HT1080 (cell line): ENCODE measurements around the gene PSMC6. TPM values are rescaled to one million over a fixed set of nuclear protein-coding genes. Genes with fewer than 3 reads are reported as not detected.
"Not testable (repeated sequence)": the region's sequence is repeated elsewhere in the genome, so short reads cannot be mapped to it uniquely, and the experiment has no call there.

Experiments
- DNase-seq: peaks from one replicate; pipeline ENCODE4 v3.0.0-alpha.2; 2015; ENCODE audit warnings: low read depth
- total RNA-seq: library from RNA; depleted of rRNA; stranded (reverse); fragments of >200 nt; shearing (Covaris generic); gene quantifications from 2 replicates; pipeline ENCODE4 v1.2.3, GENCODE V29; 2014

The PSMC6 gene
- total RNA-seq, 1 experiment from 2014 or later, result 153 TPM

DNA sequence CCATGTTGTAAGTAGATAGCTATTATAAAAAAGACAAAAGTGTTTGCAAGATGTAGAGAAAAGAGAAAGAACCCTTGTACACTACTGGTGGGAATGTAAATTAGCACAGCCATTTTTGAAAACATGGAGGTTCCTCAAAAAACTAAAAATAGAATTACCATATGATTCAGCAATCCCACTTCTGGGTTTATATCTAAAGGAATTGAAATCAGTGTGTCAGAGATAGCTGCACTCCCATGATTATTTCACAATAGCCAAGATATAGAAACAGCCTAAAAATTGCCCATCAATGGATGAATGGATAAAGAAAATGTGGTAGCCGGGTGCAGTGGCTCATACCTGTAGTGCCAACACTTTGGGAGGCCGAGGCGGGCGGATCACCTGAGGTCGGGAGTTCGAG lies 9.2 kb downstream of the PSMC6 start:
- no peak for DNase-seq

DNA sequence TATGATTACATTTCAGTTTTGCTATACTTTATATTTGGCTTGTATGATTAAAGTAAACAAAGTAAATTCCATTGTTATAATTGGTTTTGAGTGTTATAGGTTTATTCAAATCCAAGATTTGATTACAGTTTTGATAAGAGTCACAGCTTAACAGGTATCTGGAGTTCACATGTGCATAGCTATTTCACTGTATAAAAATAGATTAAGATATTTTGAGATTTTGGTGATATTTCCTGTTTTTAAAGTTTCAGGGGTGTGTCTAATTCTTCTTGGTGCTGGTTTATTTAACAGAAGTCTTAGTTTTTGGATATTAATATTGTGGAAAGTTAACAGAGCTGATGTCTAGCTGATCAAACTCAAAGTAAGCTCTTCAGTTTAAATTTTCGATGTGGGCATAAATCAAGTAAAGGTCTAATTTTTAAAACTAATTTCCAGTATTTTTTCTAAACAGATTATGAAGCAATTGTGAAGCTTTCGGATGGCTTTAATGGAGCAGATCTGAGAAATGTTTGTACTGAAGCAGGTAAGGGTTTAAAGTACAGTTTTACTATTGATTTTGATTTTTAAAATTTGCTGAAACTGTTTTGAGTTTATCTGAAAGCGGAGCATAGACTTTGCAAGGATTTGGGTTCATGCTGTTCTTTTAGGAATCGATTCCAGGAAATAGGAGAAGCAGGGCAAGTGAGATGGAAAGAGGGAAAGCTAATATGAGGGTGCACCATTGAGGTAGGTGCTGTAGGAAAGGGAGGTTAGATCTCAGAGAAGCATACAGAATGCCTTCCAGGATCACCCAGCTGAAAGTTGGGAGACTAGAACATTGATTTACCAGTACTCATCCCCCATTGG lies 16.7 kb downstream of the PSMC6 start:
- no peak for DNase-seq

DNA sequence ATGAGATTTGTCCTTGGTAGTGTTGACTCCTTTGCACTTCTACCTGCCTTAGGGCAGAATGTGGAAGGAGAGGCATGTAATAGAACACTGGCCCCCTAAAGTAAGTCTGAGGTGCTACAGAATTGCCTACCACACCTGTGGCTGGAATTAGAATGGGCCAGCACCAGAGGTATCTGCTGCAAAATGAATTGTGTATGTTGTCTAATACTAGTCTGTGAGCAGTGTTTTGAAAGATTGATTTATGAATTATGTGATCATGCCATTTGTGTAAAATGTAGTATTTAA lies 17.3 kb downstream of the PSMC6 start:
- DNase-seq, result no peak

DNA sequence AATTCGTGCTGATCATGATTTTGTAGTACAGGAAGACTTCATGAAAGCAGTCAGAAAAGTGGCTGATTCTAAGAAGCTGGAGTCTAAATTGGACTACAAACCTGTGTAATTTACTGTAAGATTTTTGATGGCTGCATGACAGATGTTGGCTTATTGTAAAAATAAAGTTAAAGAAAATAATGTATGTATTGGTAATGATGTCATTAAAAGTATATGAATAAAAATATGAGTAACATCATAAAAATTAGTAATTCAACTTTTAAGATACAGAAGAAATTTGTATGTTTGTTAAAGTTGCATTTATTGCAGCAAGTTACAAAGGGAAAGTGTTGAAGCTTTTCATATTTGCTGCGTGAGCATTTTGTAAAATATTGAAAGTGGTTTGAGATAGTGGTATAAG lies 20.5 kb downstream of the PSMC6 start:
- DNase-seq, result not testable (repeated sequence)

DNA sequence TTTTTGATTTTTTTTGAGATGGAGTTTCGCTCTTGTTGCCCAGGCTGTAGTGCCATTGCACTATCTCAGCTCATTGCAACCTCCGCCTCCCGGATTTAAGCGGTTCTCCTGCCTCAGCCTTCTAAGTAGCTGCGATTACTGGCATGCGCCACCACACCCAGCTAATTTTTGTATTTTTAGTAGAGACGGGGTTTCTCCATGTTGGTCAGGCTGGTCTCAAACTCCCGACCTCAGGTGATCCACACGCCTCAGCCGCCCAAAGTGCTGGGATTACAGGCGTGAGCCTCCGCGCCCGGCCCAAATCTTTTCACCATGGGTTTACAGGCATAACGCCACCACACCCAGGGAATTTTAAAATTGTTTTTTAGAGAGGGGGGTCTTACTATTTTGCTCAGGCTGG lies 22.0 kb downstream of the PSMC6 start:
- not testable (repeated sequence) for DNase-seq

DNA sequence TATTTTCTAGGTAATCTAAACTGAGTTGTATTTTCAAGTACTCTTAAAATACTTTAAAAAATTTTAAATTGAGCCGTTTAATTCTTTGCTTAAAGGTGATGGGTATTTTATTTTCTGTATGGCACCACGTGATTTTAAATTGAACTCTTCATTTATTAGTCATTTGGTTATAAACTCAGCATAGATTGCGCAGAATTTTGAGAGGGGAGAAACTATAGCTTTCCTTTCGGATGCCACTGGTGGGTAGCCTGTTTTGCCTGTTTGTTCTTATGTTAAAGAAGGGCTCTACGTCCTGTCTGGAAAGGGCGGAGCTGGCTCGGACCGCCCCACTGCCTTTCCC lies 22.6 kb downstream of the PSMC6 start:
- no peak for DNase-seq

DNA sequence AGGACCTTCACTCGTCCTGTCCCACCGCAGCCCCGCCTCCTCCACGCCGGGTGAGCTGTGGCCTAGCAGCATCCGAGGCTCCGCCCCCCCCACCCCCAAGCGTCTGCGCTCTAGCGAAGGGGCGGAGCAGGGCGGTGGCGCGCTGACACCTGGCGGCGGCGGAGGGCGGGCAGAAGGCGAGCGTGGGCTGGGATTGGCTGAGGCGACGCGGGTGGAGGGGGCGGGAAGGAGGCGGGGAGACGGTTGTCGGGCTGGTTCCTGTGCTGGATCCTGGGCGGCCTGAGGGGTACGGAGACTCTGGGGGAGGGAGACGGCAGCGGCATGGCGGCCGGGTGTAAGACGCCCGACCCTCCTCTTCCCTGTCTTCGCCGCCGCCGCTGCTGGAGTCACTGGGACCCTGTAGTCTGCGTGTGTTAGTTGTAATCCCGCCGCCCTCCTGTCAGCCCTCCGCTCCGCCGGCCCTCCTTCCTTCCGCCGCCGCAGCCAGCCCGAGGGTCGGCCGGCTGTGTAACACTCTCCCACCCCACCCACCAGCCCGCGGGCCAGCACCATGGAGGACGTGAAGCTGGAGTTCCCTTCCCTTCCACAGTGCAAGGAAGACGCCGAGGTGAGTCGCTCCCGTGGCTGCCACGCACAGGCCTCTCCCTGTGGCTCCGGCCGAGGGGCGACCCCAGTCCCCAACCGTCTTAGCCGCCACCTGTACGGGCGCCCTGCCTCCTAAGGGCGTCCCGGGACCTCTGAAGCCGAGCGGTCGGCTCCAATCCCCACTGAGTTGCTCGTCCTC lies 23.1 kb downstream of the PSMC6 start, which contains the start of gene STYX:
STYX (plus strand) TSS at position 242 of the 784 bp plus-strand sequence; CDS start at position 551, 309 bp downstream.
- peak; percentile 96 for DNase-seq

DNA sequence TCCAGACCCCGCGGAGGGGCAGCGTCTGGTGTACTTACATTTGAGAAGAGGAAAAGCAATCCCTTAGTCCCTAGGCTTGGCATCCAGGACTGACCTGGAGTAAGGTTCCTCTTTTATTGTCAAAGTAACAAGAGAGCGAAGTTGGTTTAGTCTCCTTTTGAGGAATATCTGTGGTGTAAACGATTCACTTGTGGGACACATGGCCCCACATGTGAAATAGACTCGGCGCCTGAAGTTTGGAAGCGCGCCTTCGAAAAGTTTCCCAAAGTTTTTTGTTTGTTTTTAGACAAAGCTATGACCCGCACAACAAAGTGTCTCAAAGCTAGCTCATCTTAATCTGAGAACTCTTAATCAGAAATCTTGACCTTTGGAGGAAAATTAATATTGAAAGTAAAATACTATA lies 23.7 kb downstream of the PSMC6 start:
- peak; percentile 31 for DNase-seq

DNA sequence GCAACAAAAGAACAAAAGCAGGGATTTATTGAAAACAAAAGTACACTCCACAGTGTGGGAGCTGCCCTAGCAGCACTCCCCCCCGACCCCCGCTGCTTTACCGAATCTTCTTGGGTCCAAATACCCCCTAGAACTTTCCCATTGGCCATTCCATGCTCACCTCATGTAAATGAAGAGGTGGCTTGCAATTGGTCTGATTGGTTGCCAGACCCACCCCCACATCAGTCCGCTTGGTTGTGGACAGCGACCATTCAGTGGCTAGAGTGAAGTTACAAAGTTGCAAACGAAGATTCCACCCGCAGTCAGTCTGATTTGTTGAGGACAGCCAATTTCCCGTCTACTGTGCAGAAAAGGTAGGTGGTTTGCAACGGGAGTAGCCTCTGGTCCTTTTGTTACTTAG lies 26.8 kb downstream of the PSMC6 start:
- DNase-seq, result no peak

DNA sequence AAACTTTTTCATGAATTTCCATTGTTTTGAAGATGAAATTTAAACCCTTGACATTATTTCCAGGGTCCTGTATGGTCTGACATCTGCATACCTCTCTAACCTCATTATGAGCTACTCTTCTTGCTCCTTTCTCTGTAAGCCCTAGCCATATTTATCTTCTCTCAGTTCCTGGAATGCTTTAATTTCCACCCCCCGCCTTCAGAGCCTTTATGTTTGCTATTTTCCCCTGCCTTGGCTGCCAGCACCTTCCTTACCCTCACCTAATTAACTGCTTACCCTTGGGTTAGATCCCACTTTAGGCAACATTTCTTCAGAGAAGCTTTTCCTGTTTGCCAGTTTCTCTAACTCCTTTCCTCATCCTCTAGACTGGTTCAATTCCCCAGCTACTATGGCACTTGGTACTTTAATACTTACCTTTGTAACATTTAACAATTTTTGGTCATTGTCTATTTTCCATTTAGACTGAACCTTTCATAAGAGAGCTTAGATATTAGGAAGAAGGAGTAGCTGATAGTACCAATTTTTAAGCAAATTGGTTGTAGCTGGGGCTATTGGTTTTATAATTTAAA lies 29.0 kb downstream of the PSMC6 start:
- no peak for DNase-seq

DNA sequence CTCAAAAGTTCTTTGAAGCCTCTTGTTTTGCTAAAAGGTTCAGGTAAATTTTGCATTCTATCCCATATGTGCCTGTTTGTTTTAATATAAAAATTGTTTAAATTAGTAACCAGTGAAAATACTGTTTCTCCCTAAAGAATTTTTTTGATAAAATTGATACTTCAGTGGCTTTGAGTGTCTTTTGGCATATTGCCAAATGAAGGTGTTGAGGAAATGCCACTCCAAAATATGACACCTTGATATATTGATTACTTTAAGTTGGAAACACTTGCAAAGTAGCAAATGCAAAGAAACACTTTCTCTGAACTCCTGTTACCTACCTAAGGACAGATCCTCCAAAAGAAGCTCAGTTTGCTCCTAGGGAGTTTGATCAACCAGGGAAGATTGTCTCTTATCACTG lies 31.4 kb downstream of the PSMC6 start:
- DNase-seq, result no peak

DNA sequence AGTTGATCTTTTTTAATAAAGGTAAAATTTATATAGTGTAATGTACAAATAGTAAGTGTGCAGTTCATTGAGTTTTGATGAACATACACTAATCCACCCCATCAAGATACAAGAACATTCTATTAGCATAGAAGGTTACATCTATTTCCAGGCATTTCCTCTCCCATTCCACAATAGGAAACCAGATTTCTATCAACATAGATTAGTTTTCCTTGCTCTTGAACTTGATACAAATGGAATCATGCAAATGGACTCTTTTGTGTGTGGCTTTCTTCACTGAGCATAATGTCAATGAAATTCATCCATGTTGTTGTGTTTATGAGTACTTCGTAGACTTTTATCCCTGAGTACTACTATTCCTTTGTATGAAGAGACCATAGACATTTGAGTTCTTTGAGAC lies 33.8 kb downstream of the PSMC6 start:
- DNase-seq, result no peak

DNA sequence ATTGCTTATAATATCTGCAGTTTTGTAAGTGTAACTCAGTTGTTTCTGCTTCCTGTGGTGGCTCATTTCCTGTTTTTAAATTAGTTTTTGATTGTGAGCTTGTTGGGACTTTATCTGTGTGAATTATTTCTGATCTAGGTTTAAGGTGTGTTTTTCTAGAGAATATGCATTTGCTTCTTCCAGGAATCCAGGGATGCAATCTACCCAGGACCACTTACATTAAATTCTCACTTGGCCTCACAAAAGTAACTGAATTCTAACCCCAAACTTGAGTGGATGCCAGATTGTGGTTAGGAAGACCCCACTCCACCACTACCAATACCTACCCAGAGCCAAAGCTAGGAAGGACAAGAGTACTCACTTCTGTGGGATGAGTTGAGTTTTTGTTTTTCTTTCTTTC lies 34.9 kb downstream of the PSMC6 start:
- no peak for DNase-seq

DNA sequence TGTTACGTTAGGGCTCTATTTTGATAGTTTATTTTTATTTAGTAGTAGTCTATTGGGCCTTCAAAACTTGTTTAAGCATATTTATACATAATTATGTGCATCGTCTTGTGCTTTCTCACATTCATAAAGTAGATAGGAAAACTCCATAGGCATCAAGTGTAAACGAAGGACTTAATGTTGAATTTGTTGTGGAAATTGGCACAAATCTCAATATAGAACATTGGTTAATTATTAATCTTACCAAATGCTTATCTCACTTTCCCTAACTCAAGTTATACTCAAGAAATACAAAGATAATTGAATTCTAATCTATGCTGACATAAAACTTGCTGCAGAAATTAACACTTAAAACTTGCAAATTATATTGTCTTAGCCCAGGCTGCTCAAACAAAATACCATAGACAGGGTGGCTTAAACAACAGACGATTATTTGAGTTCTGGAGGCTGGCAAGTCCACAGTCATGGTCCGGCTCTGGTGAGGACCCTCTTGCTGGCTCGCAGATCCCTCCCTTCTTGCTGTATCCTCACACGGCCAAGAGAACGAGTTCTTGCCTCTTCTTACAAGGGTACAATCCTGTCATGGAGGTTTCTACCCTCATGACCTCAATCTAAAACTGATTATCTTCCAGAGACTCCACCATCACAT lies 41.8 kb downstream of the PSMC6 start:
- no peak for DNase-seq

DNA sequence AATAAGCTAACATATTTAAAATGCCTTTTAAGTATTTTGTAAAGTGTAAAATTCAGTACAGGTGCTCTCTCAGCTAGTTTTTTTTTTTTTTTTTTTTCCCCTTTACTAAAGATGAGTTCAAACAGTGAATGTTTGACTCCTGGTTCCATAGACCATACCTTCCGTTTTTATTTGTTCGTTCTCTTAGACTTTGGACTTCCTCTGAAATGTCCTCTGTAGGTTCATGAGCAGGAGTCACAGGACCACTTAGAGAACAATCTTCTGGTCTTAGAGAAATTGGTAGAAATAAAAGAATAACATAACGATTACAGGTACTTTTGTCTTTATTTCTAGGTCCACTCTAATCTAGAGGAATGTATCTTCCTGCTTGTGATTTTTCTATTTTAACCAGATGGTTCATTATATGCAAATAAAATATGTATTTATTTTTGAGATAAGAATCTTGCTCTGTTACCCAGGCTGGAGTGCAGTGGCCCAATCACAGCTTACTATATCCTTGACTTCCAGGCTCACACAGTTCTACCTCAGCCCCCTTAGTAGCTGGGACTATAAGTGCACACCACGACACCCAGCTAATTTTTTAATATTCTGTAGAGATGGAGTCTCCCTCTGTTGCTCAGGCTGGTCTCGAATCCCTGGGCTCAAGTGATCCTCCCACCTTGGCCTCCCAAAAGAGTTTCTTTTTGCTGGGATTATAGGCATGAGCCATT lies 48.8 kb downstream of the PSMC6 start:
- no peak for DNase-seq

DNA sequence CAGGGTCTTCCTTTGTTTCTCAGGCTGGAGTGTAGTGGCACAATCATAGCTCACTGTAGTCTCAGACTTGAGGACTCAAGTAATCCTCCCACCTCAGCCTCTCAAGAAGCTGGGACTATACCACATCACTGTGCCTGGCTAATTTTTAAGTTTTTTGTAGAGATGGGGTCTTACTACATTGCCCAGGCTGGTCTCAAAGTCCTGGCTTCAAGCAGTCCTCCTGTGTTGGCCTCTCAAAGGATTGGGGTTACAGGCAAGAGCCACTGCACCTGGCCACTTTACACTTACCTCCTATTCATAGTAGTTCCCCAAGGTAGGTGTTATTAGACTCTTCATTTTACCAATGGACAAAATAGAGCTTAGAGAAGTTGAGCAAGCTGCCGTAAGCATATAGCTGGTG lies 52.1 kb downstream of the PSMC6 start:
- no peak for DNase-seq

DNA sequence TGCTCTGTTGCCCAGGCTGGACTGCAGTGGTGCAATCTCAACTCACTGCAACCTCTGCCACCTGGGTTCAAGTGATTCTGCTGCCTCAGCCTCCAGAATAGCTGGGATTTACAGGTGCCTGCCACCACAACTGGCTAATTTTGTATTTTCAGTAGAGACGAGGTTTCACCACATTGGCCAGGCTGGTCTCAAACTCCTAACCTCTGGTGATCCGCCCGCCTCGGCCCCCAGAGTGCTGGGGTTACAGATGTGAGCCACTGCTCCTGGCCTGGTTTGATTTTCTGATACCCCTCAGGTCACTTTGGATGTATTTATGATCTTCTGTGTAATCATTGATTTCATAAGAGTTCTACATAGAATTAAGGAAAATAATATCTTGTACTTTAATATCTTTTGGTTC lies 55.9 kb downstream of the PSMC6 start:
- DNase-seq, result not testable (repeated sequence)

DNA sequence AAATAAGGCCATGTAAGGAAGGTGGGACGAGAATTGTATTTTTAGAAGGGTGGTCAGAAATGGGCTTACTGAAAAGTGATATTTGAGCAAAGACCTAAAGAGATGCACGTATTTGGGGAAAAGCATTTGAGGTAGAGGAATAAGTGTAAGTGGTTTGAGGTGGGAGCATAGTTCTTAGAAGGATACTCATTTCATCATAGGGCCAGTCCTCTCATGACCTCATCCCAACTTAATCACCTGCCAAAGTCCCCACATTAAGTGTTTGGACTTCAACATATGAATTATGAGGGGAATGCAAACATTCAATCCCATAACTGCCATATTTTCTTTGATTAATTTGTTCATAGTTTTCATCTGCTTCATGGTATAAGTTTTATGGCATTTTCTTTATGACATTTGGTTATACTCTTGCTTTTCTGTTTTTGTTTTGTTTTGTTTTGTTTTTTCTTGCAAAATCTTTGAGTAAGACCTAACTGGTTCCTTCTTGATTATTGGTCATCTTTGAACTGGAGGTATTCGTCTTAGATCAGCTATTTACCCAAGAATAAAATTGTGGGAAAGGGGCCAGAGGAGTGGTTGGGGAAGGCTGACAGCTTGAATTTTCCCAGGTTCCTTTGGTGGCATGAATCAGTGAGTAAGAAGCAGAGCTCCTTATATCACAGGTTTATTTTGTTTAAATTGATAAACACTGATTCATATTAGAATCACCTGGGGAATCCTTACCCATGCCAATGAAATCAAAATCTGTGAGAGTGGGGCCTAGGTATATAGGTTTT lies 60.2 kb downstream of the PSMC6 start:
- DNase-seq, result no peak

DNA sequence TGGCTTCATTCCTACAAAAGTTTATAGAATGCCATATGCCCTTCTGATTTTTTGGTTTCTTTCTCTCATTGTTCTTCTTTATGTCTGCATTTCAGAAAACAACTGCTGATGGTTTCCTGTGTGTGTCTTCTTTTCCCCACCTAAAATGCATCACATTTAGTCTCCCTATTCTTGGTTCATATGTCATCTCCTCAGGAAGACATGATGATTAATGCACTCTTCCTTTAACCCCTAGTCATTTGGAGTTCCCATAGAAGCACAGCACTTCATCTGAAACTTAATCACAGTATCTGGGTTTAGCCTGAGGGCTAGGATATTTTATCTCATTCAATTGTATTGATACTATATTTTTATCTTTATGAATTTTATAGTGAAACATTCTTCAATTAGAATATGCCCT lies 62.9 kb downstream of the PSMC6 start:
- DNase-seq, result peak; percentile 50

DNA sequence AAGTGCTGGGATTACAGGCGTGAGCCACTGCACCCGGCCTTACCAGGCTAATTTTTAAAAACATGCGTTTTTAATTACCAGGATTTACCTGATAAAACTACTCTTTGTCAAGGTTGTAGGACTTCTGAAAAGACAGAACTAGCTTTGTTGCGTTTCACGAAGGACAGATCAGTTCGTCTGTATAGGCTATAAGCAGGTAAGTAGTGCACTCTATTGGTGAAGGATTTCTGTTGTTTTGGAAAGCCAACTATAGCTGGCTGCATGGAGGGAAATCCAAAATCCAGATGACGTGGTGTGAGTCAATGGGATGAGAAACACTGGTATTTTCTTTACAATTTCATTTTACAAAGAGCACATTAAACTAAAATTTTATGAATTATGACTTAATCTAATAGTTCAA lies 69.8 kb downstream of the PSMC6 start:
- no peak for DNase-seq
